ENCODE results near the gene FA2H.
"Not testable (repeated sequence)": the region's sequence is repeated elsewhere in the genome, so short reads cannot be mapped to it uniquely, and the experiment has no call there.

The FA2H gene

DNA sequence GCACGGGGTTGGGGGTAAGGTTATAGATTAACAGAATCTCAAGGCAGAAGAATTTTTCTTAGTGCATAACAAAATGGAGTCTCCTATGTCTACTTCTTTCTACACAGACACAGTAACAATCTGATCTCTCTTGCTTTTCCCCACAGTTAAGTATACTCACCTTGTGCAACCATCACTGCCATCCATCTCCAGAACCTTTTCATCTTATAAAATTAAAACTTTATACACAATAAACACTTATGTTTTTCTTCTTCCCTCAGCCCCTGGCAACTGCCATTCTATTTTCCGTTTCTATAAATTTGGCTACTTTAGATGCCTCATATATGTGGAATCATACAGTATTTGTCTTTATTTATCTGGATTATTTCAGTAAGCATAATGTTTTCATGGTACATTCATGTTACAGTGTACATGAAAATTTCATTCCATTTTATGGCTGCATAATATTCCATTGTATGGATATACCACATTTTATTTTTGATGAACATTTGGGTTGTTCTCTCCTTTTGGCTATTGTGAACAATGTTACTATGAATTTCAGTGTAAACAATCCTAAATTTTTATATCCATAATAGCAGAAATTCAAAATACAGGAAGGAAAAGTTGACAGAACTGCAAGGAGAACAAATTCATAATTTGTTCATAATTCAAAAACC is 25.7 kb upstream of the FA2H start:
- no peak overlapping the region for H3K4me3 ChIP-seq (replicated peaks; ENCODE audit: low read depth, low read length)
- TF ChIP-seq, protein P1, sequence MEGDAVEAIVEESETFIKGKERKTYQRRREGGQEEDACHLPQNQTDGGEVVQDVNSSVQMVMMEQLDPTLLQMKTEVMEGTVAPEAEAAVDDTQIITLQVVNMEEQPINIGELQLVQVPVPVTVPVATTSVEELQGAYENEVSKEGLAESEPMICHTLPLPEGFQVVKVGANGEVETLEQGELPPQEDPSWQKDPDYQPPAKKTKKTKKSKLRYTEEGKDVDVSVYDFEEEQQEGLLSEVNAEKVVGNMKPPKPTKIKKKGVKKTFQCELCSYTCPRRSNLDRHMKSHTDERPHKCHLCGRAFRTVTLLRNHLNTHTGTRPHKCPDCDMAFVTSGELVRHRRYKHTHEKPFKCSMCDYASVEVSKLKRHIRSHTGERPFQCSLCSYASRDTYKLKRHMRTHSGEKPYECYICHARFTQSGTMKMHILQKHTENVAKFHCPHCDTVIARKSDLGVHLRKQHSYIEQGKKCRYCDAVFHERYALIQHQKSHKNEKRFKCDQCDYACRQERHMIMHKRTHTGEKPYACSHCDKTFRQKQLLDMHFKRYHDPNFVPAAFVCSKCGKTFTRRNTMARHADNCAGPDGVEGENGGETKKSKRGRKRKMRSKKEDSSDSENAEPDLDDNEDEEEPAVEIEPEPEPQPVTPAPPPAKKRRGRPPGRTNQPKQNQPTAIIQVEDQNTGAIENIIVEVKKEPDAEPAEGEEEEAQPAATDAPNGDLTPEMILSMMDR (IDR thresholded peaks at IDR 0.05; ENCODE audit: low read depth, low read length, missing control alignments), result no peak
- no peak for DNase-seq (ENCODE audit: extremely low read depth, low read depth)

- no peak overlapping the region for H3K4me3 ChIP-seq (replicated peaks; ENCODE audit: low read depth, low read length)
- TF ChIP-seq, protein P1 (IDR thresholded peaks at IDR 0.05; ENCODE audit: low read depth, low read length, missing control alignments), result no peak
- no peak for DNase-seq (ENCODE audit: extremely low read depth, low read depth)
Observed at GRCh38 chr16:74797414-74797813, 22.8 kb upstream of the FA2H start.

DNA sequence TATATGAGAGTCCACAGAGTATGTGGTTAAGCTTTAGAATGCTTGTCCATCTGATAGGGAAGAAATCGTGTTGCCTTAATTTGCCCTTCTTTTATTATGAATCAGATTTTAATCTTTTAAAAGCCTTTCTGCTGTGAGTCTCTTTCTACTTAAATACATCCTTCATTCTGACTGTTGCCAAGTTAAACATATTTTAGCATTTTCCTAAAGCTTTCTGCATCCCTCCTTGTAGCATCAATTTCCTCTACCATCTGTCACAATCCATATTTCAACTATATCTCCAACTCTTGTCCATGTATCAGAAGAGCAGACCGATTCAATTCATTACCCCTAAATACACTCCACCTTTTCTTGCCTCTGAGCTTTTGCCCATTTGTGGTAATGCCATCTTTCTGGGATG is 20.5 kb upstream of the FA2H start:
- H3K4me3 ChIP-seq (replicated peaks; ENCODE audit: low read depth, low read length), result no peak overlapping the region
- TF ChIP-seq, protein P1 (IDR thresholded peaks at IDR 0.05; ENCODE audit: low read depth, low read length, missing control alignments), result no peak
- no peak for DNase-seq (ENCODE audit: extremely low read depth, low read depth)

DNA sequence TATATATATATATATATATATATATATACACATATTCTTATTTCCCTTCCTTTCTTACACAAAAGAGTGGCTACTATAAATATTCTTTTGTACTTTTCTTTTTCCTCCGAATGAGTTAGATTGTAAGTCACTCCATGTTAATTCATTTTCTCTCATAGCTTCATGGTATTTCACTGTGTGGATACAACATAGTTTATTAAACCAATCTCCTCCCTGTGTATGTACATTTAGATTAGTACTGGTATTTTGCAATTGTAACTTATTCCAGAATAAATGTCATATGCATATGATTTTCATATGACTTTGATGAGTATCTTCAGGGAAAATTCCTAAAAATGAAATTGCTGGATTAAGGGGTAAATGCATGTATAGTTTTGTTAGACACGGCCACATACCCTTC is 20.0 kb upstream of the FA2H start:
- H3K4me3 ChIP-seq (replicated peaks; ENCODE audit: low read depth, low read length), result no peak overlapping the region
- TF ChIP-seq, protein P1 (IDR thresholded peaks at IDR 0.05; ENCODE audit: low read depth, low read length, missing control alignments), result no peak
- DNase-seq (ENCODE audit: extremely low read depth, low read depth), result no peak

GRCh38 chr16:74793571-74793970 is 19.0 kb upstream of the FA2H start:
- TF ChIP-seq, protein P1 (IDR thresholded peaks at IDR 0.05; ENCODE audit: low read depth, low read length, missing control alignments), result no peak
- no peak overlapping the region for H3K4me3 ChIP-seq (replicated peaks; ENCODE audit: low read depth, low read length)
- no peak for DNase-seq (ENCODE audit: extremely low read depth, low read depth)

- DNase-seq (ENCODE audit: extremely low read depth, low read depth), result no peak
- TF ChIP-seq, protein P1 (IDR thresholded peaks at IDR 0.05; ENCODE audit: low read depth, low read length, missing control alignments), result no peak
- H3K4me3 ChIP-seq (replicated peaks; ENCODE audit: low read depth, low read length), result no peak overlapping the region
Observed at GRCh38 chr16:74792225-74792624, 17.6 kb upstream of the FA2H start.

- not testable (repeated sequence) for DNase-seq (ENCODE audit: extremely low read depth, low read depth); H3K4me3 ChIP-seq (replicated peaks; ENCODE audit: low read depth, low read length)
Observed at GRCh38 chr16:74791749-74792148, 17.1 kb upstream of the FA2H start.

Data from HFF-Myc (cell line).